Measurements from ENCODE around the gene SNX5. TPM values are rescaled to one million over a fixed set of nuclear protein-coding genes. Genes with fewer than 3 reads are reported as not detected.
A peak's percentile ranks its signal among the peaks of the same experiment; 100 is the strongest.

Gene SNX5
- total RNA-seq, 4 donors from 2014 or later, result 49.8 to 88.8 (median 60.9) TPM

DNA sequence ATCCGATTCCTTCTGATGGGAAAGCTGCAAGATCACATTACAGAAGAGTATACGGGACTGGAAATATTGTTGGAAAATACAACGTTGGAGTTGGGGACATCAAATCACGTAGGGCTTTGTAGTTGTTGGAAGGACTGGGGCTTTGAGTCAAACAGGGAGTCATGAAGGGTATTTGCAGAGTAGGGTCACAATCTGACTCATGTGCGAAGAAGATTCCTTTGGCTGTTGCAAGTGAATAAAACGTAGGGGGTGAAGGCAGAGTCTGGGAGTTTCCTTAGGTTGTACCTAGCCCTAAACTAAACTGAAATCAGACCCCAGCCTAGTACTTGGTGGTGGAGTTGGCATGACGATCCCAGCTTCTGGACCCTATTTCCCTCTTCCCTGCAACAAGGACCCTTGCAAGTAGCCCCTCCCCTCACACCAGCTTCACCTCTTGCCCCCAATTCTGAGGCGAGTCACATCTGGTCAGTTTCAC is 32.3 kb downstream of the SNX5 start:
- TF ChIP-seq, protein P1, sequence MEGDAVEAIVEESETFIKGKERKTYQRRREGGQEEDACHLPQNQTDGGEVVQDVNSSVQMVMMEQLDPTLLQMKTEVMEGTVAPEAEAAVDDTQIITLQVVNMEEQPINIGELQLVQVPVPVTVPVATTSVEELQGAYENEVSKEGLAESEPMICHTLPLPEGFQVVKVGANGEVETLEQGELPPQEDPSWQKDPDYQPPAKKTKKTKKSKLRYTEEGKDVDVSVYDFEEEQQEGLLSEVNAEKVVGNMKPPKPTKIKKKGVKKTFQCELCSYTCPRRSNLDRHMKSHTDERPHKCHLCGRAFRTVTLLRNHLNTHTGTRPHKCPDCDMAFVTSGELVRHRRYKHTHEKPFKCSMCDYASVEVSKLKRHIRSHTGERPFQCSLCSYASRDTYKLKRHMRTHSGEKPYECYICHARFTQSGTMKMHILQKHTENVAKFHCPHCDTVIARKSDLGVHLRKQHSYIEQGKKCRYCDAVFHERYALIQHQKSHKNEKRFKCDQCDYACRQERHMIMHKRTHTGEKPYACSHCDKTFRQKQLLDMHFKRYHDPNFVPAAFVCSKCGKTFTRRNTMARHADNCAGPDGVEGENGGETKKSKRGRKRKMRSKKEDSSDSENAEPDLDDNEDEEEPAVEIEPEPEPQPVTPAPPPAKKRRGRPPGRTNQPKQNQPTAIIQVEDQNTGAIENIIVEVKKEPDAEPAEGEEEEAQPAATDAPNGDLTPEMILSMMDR (IDR thresholded peaks at IDR 0.05 in 4 of 5, conservative IDR thresholded peaks at IDR 0.05 in 1 of 5), result no peak
- no peak for TF ChIP-seq POLR2A (IDR thresholded peaks at IDR 0.05)
- ATAC-seq, result no peak
- no peak for DNase-seq
- intact Hi-C loops (cut with DNase I; ENCODE audit: low total_unique reads) (no loop called here), in situ Hi-C loops (cut with MboI; ENCODE audit: low sequenced_read_pairs in 4 of 4) (loop anchor here in 2 of 4 donors (25.0 kb wide), 2 partner anchors 249 to 399 kb away; partner anchors contain the start of genes BANF2 (in 1 of the 2), BFSP1 (in 1 of the 2) and RRBP1 (in 1 of the 2))
- Histone ChIP-seq H3K27me3 (no peaks in the 10 kb centered on the region), H3K4me1 (peaks cover 34 to 36% of the 10 kb centered on the region in 2 donors), H3K36me3 (no peaks in the 10 kb centered on the region), H3K9me3 (no peaks in the 10 kb centered on the region), H3K4me3 (no peak overlapping the region), H3K27ac (peak overlapping the region; percentile 27 to 62 (median 50))

DNA sequence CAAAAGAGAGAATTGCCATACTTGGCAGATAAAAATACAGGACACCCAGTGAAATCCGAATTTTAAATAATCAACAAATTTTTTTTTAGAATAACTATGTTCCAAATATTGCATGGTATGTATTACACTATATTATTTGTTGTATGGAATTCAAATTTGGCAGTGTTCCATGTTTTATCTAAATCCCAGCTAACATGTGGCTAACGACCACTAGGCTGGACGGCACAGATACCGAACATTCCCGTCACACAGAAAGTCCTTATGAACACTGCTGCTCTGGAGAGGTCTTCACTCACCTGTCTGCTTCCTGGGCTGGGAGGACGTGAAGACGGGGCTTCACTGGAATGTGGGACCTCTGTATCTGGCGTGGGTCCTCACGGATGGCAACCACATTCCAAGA is 32.8 kb downstream of the SNX5 start:
- peak overlapping the region in 1 of 4 donors; percentile 62 for H3K27ac ChIP-seq
- peaks cover 34% of the 10 kb centered on the region in 2 donors for H3K4me1 ChIP-seq
- no peaks in the 10 kb centered on the region for H3K9me3 ChIP-seq
- in situ Hi-C loops (cut with MboI; ENCODE audit: low sequenced_read_pairs in 4 of 4), result loop anchor here in 2 of 4 donors (25.0 kb wide), 2 partner anchors 248 to 398 kb away; partner anchors contain the start of genes BANF2 (in 1 of the 2), BFSP1 (in 1 of the 2) and RRBP1 (in 1 of the 2)
- ATAC-seq (no peak), DNase-seq (no peak)
- no peak overlapping the region for H3K4me3 ChIP-seq
- intact Hi-C loops (cut with DNase I; ENCODE audit: low total_unique reads), result no loop called here
- no peaks in the 10 kb centered on the region for H3K27me3 ChIP-seq
- H3K36me3 ChIP-seq, result no peaks in the 10 kb centered on the region
- TF ChIP-seq, protein P1 (IDR thresholded peaks at IDR 0.05 in 4 of 5, conservative IDR thresholded peaks at IDR 0.05 in 1 of 5), result no peak
- TF ChIP-seq POLR2A (IDR thresholded peaks at IDR 0.05), result no peak

DNA sequence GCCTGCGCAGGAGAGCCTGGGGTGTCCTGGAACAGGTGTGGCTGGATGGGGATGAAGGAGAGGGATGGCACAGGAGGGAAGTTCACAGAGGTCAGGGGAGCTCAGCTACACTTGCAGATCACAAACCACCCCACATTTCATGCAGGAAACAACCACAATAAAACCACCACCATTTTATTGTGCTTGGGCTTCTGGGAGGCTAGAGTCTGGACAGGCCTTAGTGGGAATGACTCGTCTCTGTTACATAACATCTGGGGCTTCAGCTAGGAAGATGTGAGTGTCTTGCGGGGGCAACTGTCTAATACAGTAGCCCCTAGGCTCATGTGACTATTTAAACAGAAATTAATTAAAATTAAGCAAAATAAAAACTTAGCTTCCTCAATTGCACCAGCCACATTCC is 33.4 kb downstream of the SNX5 start:
- intact Hi-C loops (cut with DNase I; ENCODE audit: low total_unique reads) (no loop called here), in situ Hi-C loops (cut with MboI; ENCODE audit: low sequenced_read_pairs in 4 of 4) (loop anchor here in 2 of 4 donors (25.0 kb wide), 2 partner anchors 248 to 398 kb away; partner anchors contain the start of genes BANF2 (in 1 of the 2), BFSP1 (in 1 of the 2) and RRBP1 (in 1 of the 2))
- no peak overlapping the region for H3K27ac ChIP-seq
- no peak overlapping the region for H3K4me3 ChIP-seq
- H3K4me1 ChIP-seq, result peaks cover 34% of the 10 kb centered on the region in 2 donors
- no peaks in the 10 kb centered on the region for H3K27me3 ChIP-seq
- TF ChIP-seq, protein P1 (IDR thresholded peaks at IDR 0.05 in 4 of 5, conservative IDR thresholded peaks at IDR 0.05 in 1 of 5), result no peak
- TF ChIP-seq POLR2A (IDR thresholded peaks at IDR 0.05), result no peak
- DNase-seq, result no peak
- H3K9me3 ChIP-seq, result no peaks in the 10 kb centered on the region
- H3K36me3 ChIP-seq, result no peaks in the 10 kb centered on the region
- no peak for ATAC-seq

DNA sequence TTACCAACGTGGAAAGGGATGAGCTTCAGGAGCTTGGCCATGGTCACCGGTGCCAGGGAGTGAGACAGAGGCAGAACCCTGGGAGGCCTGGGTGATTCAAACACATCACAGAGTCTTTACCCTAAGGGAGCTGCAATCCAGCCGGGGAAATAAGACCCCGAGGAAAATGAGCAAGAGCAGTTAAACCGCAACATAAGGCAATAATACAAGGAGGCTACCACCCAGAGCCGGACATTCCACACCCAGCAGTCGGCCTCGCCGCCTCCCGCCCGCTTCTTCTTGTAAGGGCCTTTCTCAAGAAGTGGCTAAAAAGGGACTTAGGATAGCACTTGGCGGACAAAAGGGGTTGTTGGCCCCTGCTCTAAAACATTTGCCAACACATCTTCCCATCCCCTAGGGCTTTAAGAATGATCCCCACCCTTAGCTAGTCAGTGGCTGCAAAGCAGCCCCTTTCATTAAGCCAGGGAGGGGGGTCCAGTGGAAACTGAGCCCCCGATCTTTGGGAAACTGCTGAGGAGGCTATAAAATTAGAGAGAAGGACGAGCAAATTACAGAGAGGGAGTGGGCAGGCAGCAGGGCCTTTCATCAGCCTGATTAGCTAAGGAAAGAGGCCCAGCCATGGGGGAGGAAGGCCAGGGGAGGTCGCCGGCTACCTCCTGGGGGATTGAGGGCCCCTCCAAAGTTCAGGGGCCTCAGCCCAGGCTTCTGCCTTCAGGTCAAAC is 34.3 kb downstream of the SNX5 start:
- no peaks in the 10 kb centered on the region for H3K9me3 ChIP-seq
- TF ChIP-seq POLR2A (IDR thresholded peaks at IDR 0.05), result no peak
- TF ChIP-seq, protein P1 (IDR thresholded peaks at IDR 0.05 in 4 of 5, conservative IDR thresholded peaks at IDR 0.05 in 1 of 5), result no peak
- no peak overlapping the region for H3K27ac ChIP-seq
- no peak overlapping the region for H3K4me3 ChIP-seq
- DNase-seq (no peak), ATAC-seq (no peak)
- H3K36me3 ChIP-seq, result no peaks in the 10 kb centered on the region
- in situ Hi-C loops (cut with MboI; ENCODE audit: low sequenced_read_pairs in 4 of 4) (loop anchor here in 2 of 4 donors (25.0 kb wide), 2 partner anchors 247 to 397 kb away; partner anchors contain the start of genes BANF2 (in 1 of the 2), BFSP1 (in 1 of the 2) and RRBP1 (in 1 of the 2)), intact Hi-C loops (cut with DNase I; ENCODE audit: low total_unique reads) (no loop called here)
- no peaks in the 10 kb centered on the region for H3K27me3 ChIP-seq
- peaks cover 30 to 33% of the 10 kb centered on the region in 2 donors for H3K4me1 ChIP-seq

Measured in gastrocnemius medialis (tissue), 4 donors.